NCI-H1694 treated with DMSO at 0.1 percent for 48 hours (cell line): ENCODE results near the gene CNTNAP3B.
"Not testable (repeated sequence)": the region's sequence is repeated elsewhere in the genome, so short reads cannot be mapped to it uniquely, and the experiment has no call there.

Source experiments
- DNase-seq: peaks from one replicate; lab custom pipeline; 2025; lab: John Stamatoyannopoulos, UW

CNTNAP3B gene

GRCh38 chr9:42129073-42129729, at the start of gene CNTNAP3B:
Gene CNTNAP3B, minus strand, starts transcription at chr9:42129426. Its CDS starts 332 bp downstream, at chr9:42129094.
- not testable (repeated sequence) for DNase-seq

GRCh38 chr9:42160299-42160698, 31.1 kb upstream of the CNTNAP3B start:
- DNase-seq, result not testable (repeated sequence)

- DNase-seq, result not testable (repeated sequence)
These were observed 2.0 kb downstream of the CNTNAP3B start for GRCh38 chr9:42127056-42127841.

GRCh38 chr9:42121007-42121406, 8.2 kb downstream of the CNTNAP3B start:
- DNase-seq, result not testable (repeated sequence)

GRCh38 chr9:42095929-42096328, 33.3 kb downstream of the CNTNAP3B start:
- not testable (repeated sequence) for DNase-seq

GRCh38 chr9:42084559-42084952, 44.7 kb downstream of the CNTNAP3B start:
- not testable (repeated sequence) for DNase-seq

GRCh38 chr9:42083877-42084558, 45.2 kb downstream of the CNTNAP3B start:
- not testable (repeated sequence) for DNase-seq

GRCh38 chr9:42080376-42080775, 48.9 kb downstream of the CNTNAP3B start:
- not testable (repeated sequence) for DNase-seq

GRCh38 chr9:42074868-42075267, 54.4 kb downstream of the CNTNAP3B start:
- DNase-seq, result not testable (repeated sequence)

GRCh38 chr9:42071026-42071425, 58.2 kb downstream of the CNTNAP3B start:
- DNase-seq, result not testable (repeated sequence)

GRCh38 chr9:42070035-42070799, 59.0 kb downstream of the CNTNAP3B start:
- DNase-seq, result not testable (repeated sequence)

- not testable (repeated sequence) for DNase-seq
These were observed 75.4 kb downstream of the CNTNAP3B start for GRCh38 chr9:42053874-42054273.

- not testable (repeated sequence) for DNase-seq
These were observed 78.5 kb downstream of the CNTNAP3B start for GRCh38 chr9:42050701-42051100.

GRCh38 chr9:42044422-42045010, 84.7 kb downstream of the CNTNAP3B start:
- not testable (repeated sequence) for DNase-seq

- DNase-seq, result not testable (repeated sequence)
These were observed 95.7 kb downstream of the CNTNAP3B start for GRCh38 chr9:42033541-42033940.

- DNase-seq, result not testable (repeated sequence)
These were observed 108.6 kb downstream of the CNTNAP3B start for GRCh38 chr9:42020639-42021038.

GRCh38 chr9:42018220-42018922, 110.9 kb downstream of the CNTNAP3B start:
- DNase-seq, result not testable (repeated sequence)

- not testable (repeated sequence) for DNase-seq
These were observed 114.9 kb downstream of the CNTNAP3B start for GRCh38 chr9:42014317-42014716.

- not testable (repeated sequence) for DNase-seq
These were observed 137.6 kb downstream of the CNTNAP3B start for GRCh38 chr9:41991607-41992006.

GRCh38 chr9:41980271-41980670, 149.0 kb downstream of the CNTNAP3B start:
- DNase-seq, result not testable (repeated sequence)
